RWPE1 (cell line): ENCODE data around the gene CNN3.

Experiments
- CTCF ChIA-PET: fragments of 350-600 bp; sonication (Branson Sonifier 250); formaldehyde crosslinking; extraction: SDS; loops from one replicate; lab custom pipeline; 2021; lab: Yijun Ruan, JAX
- POLR2A ChIA-PET: fragments of 400-600 bp; formaldehyde crosslinking; extraction: SDS; loops from one replicate; lab custom pipeline; 2020; ENCODE audit warnings: antibody characterized with exemption; ENCODE audit not compliant: low non-redundant PET; lab: Yijun Ruan, JAX
- DNase-seq: peaks from one replicate; pipeline ENCODE4 v3.0.0; 2012; ENCODE audit warnings: low spot score
- H3K27ac ChIP-seq: fragments of 450-650 bp; 2 replicates; pipeline ENCODE4 v1.5.1; 2017
- CTCF ChIP-seq: fragments of 450-650 bp; conservative IDR thresholded peaks from 2 replicates; pipeline ENCODE4 v1.5.1; 2017; ENCODE audit warnings: low read depth, mild to moderate bottlenecking

Gene CNN3

DNA sequence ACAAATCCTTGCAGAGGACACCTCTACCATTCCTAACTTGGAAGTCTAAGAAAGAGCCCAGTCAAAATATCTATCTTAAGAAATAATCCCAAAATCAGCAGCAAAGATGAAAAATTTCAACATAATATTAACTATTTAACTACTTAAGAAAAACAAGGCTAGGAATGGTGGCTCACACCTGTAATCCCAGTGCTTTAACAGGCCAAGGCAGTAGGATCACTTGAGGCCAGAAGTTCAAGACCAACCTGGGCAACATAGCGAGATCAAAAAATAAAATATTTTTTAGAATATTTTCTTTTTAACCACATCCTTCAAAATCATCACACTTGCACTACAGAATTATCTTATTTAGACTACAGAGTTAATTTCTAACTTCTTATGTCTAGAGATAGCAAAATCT, 4.9 kb downstream of the CNN3 start:
- ChIA-PET POLR2A (no interaction called here), CTCF (no interaction called here)
- DNase-seq, result no peak
- no peak for TF ChIP-seq CTCF
- no peak overlapping the region for H3K27ac ChIP-seq

DNA sequence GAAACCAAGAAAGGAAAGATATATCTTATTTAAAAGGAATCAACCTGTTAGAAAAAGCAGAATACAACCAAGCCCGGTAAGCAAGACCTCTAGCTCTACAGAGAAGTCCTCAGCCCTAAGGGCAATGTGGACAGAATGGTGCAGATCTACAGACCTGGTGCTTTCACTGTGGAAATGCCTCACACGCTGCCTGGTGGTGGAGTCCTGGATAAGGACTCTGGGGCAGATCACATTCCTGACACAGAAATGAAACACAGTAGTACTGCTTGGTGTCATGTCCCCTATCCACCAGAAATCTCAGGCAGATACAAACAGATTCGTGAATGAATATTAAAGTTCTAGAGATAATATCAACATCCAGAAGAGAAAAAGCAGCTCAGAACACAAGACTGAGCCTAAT, 6.8 kb downstream of the CNN3 start:
- CTCF ChIA-PET, result interaction anchor here (2.0 kb wide), 1 partner anchor 66 kb away, joined by 8 read pairs; no protein-coding TSS in a partner anchor
- POLR2A ChIA-PET, result no interaction called here
- H3K27ac ChIP-seq, result no peak overlapping the region

GRCh38 chr1:94919241-94920030, 7.5 kb downstream of the CNN3 start:
- TF ChIP-seq CTCF, result no peak
- no peak overlapping the region for H3K27ac ChIP-seq
- no peak for DNase-seq
- ChIA-PET CTCF (interaction anchor here (2.0 kb wide), 1 partner anchor 65 kb away, joined by 8 read pairs; no protein-coding TSS in a partner anchor), POLR2A (no interaction called here)

More for the DNA sequence above, 6.8 kb downstream of the CNN3 start:
- DNase-seq, result no peak
- no peak for TF ChIP-seq CTCF

DNA sequence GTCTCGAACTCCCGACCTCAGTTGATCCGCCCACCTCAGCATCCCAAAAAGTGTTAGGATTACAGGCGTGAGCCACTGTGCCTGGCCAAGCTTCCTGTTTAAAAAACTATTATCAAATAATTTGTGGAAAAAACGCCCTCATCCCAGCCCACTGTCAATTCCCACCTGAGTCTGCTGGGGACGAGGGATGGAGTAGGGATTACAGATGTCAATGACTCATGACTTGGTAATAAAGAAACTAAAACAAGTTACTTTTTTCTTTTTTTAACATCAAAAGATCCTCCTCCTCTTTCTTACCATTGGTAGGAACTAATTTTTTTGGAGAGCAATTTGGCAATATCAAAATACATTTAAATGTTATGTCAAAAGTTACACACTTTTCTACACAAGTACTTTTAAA, 9.7 kb downstream of the CNN3 start:
- no peak for TF ChIP-seq CTCF
- DNase-seq, result no peak
- ChIA-PET CTCF (no interaction called here), POLR2A (no interaction called here)
- no peak overlapping the region for H3K27ac ChIP-seq

- DNase-seq, result no peak
- POLR2A ChIA-PET, result no interaction called here
- no peak for TF ChIP-seq CTCF
- CTCF ChIA-PET, result interaction anchor here (0.6 kb wide), 1 partner anchor 224 kb away, joined by 3 read pairs; no protein-coding TSS in a partner anchor
- no peak overlapping the region for H3K27ac ChIP-seq
Observed at GRCh38 chr1:94912263-94913184, 14.4 kb downstream of the CNN3 start.

DNA sequence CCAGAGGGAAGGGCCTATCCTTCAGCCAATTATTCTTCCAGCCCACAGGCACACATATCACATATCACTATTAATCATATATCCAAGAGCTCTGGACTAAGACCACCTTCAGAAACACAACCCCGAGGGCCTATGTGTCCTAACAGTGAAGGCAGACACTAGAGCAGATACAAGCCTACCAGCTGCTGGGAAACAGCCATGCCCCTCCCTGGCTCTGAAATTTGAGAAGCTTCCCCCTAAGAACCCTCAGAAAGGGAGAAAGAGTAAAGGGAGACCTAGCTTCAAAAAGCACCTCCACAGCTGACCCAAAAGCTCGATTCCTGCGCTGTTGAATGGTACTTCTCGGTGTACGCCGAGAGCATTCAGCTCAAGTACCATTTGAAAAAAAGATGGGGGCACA, 17.4 kb downstream of the CNN3 start:
- ChIA-PET POLR2A (no interaction called here), CTCF (interaction anchor here (0.7 to 1.0 kb wide), 2 partner anchors 47 to 55 kb away, joined by 4 read pairs; no protein-coding TSS in a partner anchor)
- no peak for TF ChIP-seq CTCF
- DNase-seq, result no peak
- H3K27ac ChIP-seq, result no peak overlapping the region
